HG02884 (cell line): Measurements from ENCODE around the gene TRA2A.
A peak's percentile ranks its signal among the peaks of the same experiment; 100 is the strongest.
"Not testable (repeated sequence)": the region's sequence is repeated elsewhere in the genome, so short reads cannot be mapped to it uniquely, and the experiment has no call there.

Source experiments
- ATAC-seq: cut with Tn5 transposase; IDR thresholded peaks from one replicate; pipeline ENCODE4 v1.9.1; 2021; ENCODE audit warnings: mild to moderate bottlenecking, moderate library complexity; ENCODE audit not compliant: unreplicated experiment

TRA2A gene

DNA sequence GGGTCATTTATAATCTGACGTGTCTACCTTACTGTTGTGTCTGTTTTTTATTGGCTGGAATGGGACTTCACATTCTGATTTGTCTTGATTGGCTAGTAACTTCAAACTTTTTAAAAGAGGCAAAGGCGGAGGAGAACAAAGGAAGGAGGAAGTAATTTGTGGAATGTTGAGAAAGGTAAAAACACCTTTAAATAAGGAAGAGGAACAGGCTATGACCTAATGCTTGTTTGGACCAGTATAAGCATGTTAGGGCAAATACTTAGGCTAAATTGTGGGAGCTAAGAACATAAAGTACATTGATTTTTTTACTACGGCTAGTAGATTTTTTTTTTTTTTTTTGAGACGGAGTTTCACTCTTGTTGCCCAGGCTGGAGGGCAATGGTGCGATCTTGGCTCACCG lies 18.0 kb downstream of the TRA2A start:
- not testable (repeated sequence) for ATAC-seq

DNA sequence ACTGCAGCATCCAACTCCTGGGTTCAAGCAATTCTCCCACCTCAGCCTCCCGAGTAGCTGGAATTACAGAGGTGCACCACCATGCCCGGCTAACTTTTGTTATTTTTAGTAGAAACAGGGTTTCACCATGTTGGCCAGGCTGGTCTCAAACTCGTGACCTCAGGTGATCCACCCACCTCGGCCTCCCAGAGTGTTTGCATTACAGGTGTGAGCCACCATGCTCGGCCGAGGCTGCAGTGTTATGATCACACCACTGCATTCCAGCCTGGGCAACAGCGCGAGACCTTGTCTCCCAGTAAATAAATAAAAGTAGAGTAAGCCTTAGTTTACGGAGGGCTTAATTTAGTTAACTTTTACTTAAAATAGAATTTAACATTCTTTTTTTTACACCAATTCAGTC lies 37.8 kb downstream of the TRA2A start:
- no peak for ATAC-seq

DNA sequence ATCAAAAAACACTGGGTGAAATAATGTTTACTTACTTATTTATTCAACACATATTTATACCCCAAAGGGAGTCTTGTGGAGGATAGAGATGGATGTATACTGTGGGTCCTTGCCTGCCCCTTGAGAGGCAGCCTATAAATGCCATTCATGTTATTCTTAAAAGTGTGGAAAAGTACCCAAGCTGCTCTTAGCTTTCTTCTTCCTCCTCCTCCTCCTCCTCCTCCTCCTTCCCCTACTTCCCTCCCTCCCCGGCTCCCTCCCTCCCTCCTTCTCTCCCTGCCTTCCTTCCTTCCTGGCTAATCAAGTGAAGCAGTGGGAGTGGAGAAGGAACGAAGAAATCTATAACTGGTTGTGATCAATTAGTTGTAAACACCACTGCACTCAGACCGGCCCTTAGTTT lies 40.3 kb downstream of the TRA2A start:
- ATAC-seq, result no peak

DNA sequence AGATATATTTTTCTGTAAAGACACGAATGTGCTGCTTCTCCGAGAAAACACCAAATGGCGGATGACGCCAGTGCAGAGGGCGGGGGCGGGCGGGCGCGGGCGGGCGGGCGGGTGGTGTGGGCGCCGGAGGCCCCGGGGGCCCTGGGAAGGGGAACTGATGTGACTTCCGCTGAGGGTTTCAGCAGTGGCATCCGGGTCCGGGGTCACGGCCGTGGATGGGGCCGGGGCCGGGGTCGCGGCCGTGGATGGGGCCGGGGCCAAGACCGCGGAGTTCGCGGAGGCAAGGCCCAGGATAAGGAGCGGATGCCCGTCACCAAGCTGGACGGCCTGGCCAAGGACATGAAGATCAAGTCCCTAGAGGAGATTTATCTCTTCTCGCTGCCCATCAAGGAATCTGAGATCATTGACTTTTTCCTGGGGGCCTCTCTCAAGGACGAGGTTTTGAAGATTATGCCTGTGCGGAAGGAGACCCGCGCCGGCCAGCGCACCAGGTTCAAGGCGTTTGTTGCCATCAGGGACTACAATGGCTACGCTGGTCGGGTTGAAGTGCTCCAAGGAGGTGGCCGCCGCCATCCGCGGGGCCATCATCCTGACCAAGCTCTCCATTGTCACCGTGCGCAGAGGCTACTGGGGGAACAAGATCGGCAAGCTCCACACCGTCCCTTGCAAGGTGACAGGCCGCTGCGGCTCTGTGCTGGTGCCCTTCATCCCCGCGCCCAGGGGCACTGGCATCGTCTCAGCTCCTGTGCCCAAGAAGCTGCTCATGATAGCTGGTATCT lies 41.2 kb downstream of the TRA2A start:
- peak; percentile 66 for ATAC-seq

DNA sequence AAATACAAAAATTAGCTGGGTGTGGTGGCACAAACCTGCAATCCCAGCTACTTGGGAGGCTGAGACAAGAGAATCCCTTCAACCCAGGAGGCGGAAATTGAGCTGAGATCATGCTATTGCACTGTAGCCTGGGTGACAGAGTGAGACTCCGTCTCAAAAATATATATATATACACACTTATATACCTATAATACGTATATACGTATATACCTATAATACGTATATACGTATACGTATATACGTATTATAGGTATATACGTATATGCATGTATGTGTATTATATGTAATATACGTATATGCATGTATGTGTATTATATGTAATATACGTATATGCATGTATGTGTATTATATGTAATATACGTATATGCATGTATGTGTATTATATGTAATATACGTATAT lies 43.1 kb downstream of the TRA2A start:
- not testable (repeated sequence) for ATAC-seq

DNA sequence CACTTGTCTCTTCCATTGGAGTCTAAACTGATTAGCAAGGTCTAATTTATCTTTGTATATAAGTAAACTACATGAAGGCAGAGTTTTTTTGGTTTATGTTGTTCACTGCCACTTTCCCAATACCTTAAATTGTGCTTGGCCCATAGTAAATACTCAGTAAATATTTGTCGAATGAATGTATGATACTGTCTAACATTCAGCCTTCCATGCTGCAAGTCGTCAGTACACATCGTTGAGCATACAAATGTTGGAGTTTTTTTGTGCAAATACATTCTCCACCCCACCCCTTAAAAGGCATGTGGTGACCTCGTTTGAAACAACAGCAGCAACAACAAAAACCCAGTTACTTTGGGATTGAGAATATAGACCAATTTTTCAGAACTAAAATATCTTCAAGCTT lies 44.1 kb downstream of the TRA2A start:
- ATAC-seq, result no peak

DNA sequence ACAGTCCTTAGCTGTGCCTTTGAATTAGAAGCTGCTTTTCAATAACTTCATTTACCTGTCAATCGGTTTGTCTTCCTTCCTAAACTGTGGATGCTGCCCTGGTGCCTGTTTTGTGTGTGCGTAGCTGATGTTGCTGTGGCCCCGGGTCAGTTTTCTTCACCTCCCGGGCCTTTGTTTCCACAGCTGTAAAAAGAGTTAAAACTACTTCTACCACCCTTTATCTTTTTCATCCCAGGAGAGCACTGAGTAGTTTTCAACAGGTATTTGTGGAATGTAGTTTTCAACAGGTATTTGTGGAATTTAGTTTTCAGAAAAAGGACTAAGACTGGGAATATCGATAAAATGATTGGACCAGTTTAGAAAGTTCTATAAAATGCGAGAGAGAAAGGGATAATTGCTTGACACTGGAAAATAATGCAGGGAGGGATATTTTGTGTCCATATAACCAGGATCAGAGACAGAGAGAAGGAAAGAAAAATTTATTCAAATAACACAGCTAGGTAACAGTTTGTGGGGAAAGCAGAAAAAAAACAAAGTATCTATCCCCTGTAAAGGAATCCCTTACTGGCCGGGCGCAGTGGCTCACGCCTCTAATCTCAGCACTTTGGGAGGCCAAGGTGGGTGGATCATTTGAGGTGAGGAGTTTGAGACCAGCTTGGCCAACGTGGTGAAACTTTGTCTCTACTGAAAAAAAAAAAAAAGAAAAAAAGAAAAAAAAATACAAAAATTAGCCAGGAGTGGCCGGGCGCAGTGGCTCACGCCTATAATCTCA lies 45.6 kb downstream of the TRA2A start:
- no peak for ATAC-seq

DNA sequence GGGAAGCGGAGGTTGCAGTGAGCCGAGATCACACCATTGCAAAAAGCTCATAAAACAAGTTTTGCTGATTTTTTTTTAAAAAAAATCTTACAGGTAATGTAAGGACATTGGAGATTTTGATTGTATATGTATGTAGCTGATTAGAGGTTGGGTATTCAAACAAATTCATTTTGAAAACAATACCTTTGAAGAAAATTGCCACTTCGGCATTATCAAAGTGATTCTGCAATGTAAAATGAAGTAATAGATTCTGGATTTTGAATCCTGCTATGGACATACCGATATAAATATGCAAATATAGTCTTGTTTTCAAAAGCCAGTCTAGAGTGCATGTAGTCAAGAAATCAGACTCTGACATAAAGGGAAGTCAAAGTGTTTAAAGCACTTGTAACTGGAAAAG lies 49.1 kb downstream of the TRA2A start:
- no peak for ATAC-seq

DNA sequence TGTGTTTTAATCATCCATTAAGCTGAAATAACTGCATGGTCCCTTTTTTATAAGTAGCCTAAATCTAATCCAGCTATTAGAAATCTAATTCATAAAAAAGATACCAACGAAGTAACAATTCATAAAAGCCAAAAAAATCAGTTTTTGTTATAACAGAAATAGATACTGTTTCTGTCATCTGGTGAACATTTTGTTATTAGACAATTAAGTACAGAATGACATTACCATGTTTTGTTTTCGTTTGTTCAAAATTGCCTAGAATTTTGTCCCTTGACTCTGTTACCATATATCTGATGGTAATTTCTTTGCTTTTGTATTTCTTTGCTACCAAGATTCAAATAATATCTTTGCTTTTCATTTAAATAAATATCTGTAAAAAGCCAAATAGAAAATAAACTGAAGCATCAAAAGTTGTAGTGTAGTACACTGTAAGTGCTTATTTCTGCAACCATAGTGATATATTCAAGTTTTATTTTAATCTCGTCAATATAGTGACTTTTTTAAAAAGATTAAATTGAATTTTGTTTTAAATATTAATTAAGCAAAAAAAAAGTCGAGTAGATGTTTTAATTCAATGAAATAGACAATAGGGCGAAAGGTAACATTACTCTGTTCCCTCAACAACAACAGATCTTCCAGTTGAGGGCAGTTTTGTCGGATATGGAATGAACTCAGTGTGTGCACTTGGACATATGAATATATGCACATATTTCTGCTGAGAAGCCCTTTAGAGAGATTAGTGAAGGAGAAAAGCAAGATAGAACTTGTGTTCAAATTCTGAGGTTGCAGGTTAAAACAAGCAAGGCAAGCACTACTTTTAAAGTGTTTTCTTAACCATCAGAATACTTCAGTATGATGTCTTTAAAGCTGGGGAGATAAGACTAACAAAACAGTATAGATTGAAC lies 53.6 kb downstream of the TRA2A start:
- ATAC-seq, result no peak

DNA sequence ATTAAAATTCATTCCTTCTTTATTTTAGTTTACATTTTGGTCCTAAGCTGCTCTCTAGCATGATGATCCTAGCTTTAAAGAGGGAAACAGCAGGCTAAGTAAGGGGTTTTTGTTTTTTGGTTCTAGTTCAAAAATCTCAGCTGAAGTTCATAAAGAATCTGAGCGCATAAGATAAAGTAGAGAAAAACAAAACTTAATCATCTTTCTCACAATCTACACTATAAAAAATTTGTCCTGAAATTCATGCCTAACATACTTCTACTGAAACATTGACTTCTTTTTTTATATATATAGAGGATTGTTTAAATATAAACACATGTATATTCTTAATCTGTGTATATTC lies 54.7 kb downstream of the TRA2A start:
- ATAC-seq, result no peak

DNA sequence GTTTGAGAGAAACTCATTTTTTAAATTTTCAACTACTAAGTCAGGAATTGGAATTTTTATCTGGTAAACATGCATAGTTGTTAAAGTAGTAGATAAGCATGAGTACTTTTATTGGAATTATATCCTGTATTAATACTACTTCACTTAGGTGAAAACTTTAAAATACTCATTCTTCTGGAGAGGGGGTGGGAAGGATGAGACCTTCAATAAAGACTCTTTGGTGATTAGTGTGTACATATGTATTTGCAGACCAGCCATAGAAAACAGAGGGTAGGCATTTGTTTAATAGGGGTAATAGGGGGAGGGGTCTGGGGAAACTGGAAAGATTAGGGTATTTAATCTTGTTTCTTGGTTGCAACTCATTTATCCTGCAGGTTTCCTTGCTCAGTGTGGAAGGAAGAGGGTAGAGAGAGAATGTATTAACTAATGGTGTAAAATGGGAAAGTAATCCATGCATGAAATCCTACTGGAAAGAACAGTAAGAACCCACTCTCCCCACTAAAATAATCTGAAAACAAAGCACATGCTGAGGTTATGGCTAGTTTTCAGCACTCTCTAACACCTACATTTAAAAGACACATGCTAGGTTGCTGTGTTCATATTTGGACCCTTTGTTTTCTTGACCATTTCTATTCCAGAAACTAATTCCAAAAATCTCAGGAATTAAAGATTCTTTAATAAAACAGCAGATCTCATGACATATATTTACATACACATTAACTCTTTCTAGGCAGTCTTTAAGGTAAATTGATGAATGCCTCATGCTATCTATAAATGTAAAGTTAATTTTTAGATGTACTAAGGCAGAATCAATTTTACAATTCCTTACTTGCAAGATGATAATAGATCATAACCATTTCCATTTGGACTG lies 55.3 kb downstream of the TRA2A start:
- no peak for ATAC-seq

DNA sequence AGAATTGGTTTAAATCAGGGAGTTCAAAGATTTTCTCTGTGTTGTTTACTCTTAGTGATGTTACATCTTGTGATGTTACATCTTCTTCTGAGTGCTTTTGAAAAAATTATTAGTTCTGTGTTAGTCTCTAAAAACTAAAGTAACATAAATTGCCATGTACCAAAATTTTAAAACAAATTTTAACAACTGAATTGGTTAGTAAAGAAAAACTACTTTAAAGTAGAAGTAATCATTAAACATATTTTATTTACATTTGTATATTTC lies 56.3 kb downstream of the TRA2A start:
- no peak for ATAC-seq

DNA sequence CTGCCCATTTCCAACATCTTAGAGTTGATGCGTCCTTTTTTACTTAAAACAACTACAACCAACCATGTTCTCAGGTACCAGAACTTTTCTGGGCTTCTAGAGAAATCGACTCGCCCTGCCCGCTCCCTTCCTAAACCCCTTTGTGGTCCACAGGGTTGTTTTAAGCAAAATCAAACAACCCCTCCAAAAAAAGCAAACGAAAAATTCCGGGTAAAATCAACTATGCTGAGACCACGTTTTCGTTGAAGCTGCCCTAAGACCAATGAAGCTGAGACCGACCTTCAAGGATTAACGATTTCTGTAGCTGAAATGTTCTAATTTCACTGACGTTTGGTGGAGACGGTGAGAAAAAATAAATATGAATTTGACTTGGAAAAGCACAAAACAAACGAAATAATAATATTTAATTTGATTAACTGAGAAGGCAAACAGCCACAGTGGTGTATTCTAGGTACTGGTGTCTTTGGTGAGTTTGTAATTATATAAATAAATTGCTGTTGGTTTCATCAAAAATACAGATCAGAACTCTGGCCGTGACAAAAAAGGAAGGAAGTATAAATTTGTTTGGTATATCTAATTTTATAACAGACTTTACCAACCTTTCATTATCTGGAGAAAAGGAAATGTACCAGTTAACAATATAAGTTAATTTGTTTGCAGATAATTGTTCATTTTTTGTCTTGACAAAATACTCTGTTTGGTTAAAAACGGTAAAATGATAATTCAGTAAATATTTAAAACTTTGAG lies 56.8 kb downstream of the TRA2A start:
- ATAC-seq, result no peak

DNA sequence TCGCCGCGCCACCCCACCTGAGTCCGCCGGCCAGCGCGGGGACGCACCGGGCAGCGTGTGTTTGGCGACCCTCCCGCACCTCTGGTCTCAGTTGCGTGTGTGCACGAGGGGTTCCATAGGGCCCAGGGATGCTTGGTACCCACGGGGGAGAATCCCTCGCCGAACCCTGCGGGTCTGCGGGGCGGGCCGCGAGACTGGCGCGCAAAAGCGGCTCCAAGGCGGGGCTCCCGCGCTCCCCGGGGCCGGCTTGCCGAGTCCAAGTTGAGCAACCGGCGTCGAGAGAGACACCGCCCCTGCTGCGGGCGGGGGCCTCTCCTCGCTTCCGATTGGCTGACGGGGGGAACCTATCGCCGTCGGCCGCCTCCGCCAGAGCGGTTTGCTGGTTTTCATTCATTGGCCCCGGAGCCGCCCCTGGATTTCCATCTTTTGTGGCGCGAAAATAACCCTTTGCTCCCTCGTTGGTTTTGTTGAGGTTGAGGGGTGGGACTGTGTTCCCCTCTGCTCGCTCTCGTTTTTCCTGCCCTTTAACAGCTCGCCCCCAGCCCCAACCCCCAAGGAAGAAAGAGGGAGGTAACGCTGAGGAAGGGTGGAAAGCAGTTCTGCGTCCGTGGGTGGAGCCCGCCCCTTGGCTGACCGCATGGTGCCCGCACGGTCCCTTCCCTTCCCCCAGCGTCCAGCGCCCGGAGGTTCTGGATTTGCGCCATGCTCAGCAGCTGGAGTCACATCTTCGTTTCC lies 57.5 kb downstream of the TRA2A start:
- ATAC-seq, result peak; percentile 57

DNA sequence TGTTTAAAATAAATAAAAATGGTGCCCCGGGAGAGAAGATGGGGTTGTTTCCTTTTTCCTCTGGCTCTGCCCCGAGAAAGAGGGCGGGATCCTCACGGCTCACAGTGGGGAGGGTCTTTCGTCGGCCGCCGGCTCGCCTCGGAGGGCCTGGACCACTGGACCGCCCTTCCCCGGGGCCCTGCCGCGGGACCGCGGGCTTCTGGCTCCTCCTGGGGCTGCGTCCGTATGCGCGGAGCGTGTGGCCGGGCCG lies 58.0 kb downstream of the TRA2A start:
- no peak for ATAC-seq

DNA sequence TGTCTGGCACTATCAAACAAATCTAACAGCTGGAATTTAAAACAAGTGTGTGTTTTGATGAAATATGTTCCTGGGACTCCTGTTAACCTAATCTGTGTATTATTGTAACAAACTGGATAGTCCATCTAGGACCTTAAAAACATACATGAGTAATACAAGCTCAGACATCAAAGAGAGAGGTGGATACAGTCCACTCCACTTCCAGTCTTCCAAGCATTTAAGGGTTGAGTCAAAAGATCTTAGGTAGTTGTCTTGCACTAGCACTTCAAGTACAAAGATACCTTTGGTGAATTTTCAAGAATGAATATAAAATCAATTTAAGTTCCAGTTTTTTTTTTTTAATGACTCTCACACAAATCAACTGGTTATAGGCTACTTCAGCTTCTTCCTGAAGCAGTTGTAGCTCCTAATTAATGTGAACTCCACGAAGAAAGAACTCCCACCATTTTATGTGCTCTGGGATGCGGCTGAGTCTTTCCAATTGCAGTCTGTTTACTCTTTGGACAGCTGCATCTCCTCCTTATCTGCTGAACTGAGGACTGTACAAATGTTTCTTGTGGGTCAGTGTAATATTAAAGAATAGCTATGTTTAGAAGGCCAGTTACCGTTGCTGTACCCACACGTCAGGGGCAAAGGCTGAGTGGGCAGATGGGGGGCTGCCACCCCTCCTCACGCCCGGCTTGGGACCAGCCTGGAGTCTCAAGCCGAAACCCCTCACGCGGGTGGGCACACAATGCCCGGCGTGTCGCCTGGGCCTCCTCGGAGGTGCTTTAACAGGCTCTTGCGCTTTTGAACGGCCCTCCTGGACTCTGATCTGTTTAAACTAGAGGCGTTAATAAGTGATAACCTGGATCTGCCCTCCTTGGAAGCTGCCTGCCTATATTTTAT lies 58.6 kb downstream of the TRA2A start:
- ATAC-seq, result no peak

DNA sequence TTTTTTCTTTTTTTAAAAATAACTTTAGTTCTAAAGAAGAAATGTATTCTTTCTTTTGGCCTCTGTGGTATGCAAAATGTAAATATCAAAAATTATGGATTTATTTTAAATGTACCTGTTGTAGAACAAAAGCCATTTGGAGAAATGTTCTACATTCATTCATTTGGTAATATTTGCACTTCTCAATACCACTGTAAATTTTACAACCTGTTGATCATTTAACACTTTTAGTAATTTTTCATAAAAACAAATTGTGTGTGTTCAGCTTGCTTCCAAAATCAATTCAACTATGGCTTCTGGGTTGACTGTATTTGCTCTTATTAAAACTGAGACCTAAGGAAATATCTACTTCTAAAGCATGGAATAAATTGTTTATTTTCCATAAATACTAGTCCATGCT lies 59.2 kb downstream of the TRA2A start:
- ATAC-seq, result no peak

DNA sequence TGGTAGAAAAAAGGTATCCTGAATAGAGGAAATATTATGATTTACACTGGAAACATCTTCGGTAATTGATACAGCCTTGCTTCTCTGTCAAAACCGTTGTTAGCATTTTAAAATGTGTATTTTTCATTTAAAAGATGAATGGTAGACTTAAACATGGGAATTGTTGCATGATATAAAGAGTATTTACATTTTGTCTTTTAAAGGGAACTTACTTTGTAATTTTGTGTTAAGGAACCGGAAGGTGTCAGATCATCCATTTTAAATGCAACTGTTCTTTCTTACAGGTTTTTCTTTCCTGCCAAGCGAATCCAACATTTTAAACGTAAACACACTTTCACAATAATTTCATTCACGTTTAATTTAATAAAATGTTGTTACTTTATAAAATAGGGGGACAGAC lies 59.7 kb downstream of the TRA2A start:
- no peak for ATAC-seq
